Loucy (cell line): ENCODE results near the gene P2RY8.
"Not testable (repeated sequence)": the region's sequence is repeated elsewhere in the genome, so short reads cannot be mapped to it uniquely, and the experiment has no call there.

Experiments used
- H2AFZ ChIP-seq: fragments of 200-600 bp; sonication (generic); 2 replicates; pipeline ENCODE4 v1.6.0; 2016; ENCODE audit warnings: antibody characterized with exemption, mild to moderate bottlenecking, low read length, moderate library complexity
- H3F3A ChIP-seq: fragments of 200-600 bp; 2 replicates; pipeline ENCODE4 v1.6.0; 2016; ENCODE audit warnings: antibody characterized with exemption, low read depth, mild to moderate bottlenecking
- H3K27me3 ChIP-seq: fragments of 200-600 bp; sonication (generic); 2 replicates; pipeline ENCODE4 v1.6.1; 2014; ENCODE audit warnings: low read length, mild to moderate bottlenecking; ENCODE audit not compliant: insufficient read depth, poor library complexity, severe bottlenecking
- H3K36me3 ChIP-seq: fragments of 200-600 bp; sonication (generic); 2 replicates; pipeline ENCODE4 v1.6.1; 2016; ENCODE audit warnings: low read length; ENCODE audit not compliant: insufficient read depth
- H3K4me1 ChIP-seq: fragments of 200-600 bp; sonication (generic); 2 replicates; pipeline ENCODE4 v1.5.1; 2014; ENCODE audit warnings: low read length, mild to moderate bottlenecking; ENCODE audit not compliant: insufficient read depth, poor library complexity, severe bottlenecking
- H3K4me2 ChIP-seq: fragments of 200-600 bp; sonication (generic); 2 replicates; pipeline ENCODE4 v1.6.0; 2014; ENCODE audit warnings: antibody characterized with exemption, low read length, low read depth, mild to moderate bottlenecking; ENCODE audit not compliant: poor library complexity, severe bottlenecking
- H3K4me3 ChIP-seq: fragments of 200-600 bp; sonication (generic); 2 replicates; pipeline ENCODE4 v1.5.1; 2014; ENCODE audit warnings: low read length, mild to moderate bottlenecking, mixed read lengths; ENCODE audit not compliant: poor library complexity, severe bottlenecking
- H3K79me2 ChIP-seq: fragments of 200-600 bp; sonication (generic); 2 replicates; pipeline ENCODE4 v1.6.1; 2014; ENCODE audit warnings: low read length; ENCODE audit not compliant: insufficient read depth
- H3K9ac ChIP-seq: fragments of 200-600 bp; sonication (generic); 2 replicates; pipeline ENCODE4 v1.6.0; 2014; ENCODE audit warnings: mild to moderate bottlenecking, low read depth, low read length, moderate library complexity; ENCODE audit not compliant: poor library complexity, severe bottlenecking
- H3K9me2 ChIP-seq: fragments of 200-600 bp; sonication (generic); replicated peaks from 2 replicates; pipeline ENCODE4 v1.6.1; 2016; ENCODE audit warnings: low read depth, low read length, mixed read lengths
- H3K9me3 ChIP-seq: fragments of 200-600 bp; sonication (generic); 2 replicates; pipeline ENCODE4 v1.6.1; 2014; ENCODE audit warnings: mild to moderate bottlenecking, antibody characterized with exemption, low read length, low read depth; ENCODE audit not compliant: insufficient read depth
- H4K20me1 ChIP-seq: fragments of 200-600 bp; sonication (generic); 2 replicates; pipeline ENCODE4 v1.6.0; 2014; ENCODE audit warnings: antibody characterized with exemption, low read length, mild to moderate bottlenecking; ENCODE audit not compliant: insufficient read depth, poor library complexity, severe bottlenecking
- EZH2phosphoT487 ChIP-seq: fragments of 200-600 bp; IDR thresholded peaks from 2 replicates; pipeline ENCODE4 v1.6.1; 2018; ENCODE audit warnings: antibody characterized with exemption, mild to moderate bottlenecking, moderate library complexity, borderline replicate concordance
- TF ChIP-seq, protein P1 (sequence below): fragments of 200-600 bp; sonication (generic); conservative IDR thresholded peaks from 2 replicates; pipeline ENCODE4 v1.5.1; 2014; ENCODE audit warnings: mild to moderate bottlenecking, antibody characterized with exemption, low read length

Gene P2RY8

DNA sequence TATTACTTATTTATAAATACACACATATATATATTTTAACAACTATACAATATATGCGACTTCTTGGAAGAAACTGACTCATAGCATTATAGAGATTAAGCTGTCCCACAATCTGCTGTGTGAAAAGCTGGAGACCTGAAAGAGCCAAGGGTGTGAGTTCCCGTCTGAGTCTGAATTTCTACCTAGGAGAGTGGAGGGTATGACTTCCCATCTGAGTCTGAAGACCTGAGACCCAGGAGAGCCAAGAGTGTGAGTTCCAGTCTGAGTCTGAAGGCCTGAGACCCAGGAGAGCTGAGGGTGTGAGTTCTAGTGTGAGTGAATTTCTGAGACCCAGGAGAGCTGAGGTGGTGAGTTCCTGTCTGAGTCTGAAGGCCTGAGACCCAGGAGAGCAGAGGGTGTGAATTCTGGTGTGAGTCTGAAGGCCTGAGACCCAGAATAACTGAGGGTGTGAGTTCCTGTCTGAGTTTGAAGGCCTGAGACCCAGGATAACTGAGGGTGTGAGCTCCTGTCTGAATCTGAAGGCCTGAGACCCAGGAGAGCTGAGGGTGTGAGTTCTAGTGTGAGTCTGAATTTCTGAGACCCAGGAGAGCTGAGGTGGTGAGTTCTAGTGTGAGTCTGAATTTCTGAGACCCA lies 8.9 kb upstream of the P2RY8 start:
- H3K27me3 ChIP-seq = no peaks in the 10 kb centered on the region
- no peak overlapping the region for H2AFZ ChIP-seq
- H3K79me2 ChIP-seq = no peaks in the 10 kb centered on the region
- no peaks in the 10 kb centered on the region for H3K9me3 ChIP-seq
- no peaks in the 10 kb centered on the region for H3K36me3 ChIP-seq
- H3K4me3 ChIP-seq = no peak overlapping the region
- H3K9ac ChIP-seq = no peak overlapping the region
- no peak overlapping the region for H3K4me2 ChIP-seq
- TF ChIP-seq, protein P1, sequence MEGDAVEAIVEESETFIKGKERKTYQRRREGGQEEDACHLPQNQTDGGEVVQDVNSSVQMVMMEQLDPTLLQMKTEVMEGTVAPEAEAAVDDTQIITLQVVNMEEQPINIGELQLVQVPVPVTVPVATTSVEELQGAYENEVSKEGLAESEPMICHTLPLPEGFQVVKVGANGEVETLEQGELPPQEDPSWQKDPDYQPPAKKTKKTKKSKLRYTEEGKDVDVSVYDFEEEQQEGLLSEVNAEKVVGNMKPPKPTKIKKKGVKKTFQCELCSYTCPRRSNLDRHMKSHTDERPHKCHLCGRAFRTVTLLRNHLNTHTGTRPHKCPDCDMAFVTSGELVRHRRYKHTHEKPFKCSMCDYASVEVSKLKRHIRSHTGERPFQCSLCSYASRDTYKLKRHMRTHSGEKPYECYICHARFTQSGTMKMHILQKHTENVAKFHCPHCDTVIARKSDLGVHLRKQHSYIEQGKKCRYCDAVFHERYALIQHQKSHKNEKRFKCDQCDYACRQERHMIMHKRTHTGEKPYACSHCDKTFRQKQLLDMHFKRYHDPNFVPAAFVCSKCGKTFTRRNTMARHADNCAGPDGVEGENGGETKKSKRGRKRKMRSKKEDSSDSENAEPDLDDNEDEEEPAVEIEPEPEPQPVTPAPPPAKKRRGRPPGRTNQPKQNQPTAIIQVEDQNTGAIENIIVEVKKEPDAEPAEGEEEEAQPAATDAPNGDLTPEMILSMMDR = no peak
- TF ChIP-seq EZH2phosphoT487 = no peak
- no peaks in the 10 kb centered on the region for H3F3A ChIP-seq
- no peaks in the 10 kb centered on the region for H3K4me1 ChIP-seq
- no peaks in the 10 kb centered on the region for H3K9me2 ChIP-seq
- no peaks in the 10 kb centered on the region for H4K20me1 ChIP-seq

DNA sequence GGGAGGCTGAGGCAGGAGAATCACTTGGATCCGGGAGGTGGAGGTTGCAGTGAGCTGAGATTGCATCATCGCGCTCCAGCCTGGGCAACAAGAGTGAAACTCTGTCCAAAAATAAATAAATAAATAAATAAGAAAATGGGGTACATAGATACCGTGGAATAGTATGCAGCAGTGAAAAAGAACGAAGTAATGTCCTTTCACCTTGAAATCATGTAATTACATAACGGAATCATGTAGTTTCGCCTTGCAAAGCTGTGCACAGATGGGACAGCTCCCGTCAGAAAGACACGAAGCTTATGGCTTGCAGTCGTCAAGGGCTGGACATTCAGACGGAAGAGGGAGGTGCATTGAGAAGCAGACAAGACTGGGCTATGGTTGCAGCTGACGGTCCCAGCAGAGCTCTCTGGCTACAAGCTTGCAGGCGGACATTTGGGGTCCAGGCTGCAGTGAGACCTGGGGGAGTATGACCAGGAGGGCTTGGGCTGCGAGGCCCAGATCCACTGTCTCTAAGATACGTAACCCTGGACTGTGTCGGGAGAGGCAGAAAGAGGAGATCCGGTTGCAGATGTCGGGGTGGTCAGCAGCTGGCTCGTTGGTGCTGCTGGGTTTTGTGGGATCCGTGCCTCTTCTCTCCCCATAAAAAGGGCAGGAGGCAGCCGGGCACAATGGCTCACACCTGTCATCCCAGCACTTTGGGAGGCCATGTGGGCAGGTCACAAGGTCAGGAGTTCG lies 6.2 kb upstream of the P2RY8 start:
- Histone ChIP-seq H3K4me1 (no peaks in the 10 kb centered on the region), H3K4me2 (no peak overlapping the region), H3K9ac (no peak overlapping the region), H3K9me2 (no peaks in the 10 kb centered on the region), H3K27me3 (no peaks in the 10 kb centered on the region), H3K36me3 (no peaks in the 10 kb centered on the region), H3K4me3 (no peak overlapping the region), H2AFZ (no peak overlapping the region), H3F3A (no peaks in the 10 kb centered on the region), H3K9me3 (no peaks in the 10 kb centered on the region), H3K79me2 (no peaks in the 10 kb centered on the region), H4K20me1 (no peaks in the 10 kb centered on the region)
- no peak for TF ChIP-seq EZH2phosphoT487
- TF ChIP-seq, protein P1 = no peak

DNA sequence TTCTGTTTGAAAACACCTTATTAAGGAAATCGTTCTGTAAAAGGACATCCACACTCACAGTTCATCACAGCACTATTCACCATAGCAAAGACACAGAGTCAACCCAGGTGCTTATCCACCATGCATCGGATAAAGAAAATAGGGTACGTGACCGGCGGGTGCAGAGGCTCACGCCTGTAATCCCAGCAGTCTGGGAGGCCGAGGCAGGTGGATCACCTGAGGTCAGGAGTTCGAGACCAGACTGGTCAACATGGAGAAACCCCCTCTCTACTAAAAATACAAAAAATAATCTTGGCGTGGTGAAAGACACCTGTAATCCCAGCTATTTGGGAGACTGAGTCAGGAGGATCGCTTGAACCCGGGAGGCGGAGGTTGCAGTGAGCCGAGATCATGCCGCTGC lies 2.2 kb upstream of the P2RY8 start:
- not testable (repeated sequence) for H4K20me1 ChIP-seq, H2AFZ ChIP-seq, H3K4me3 ChIP-seq, H3K9me2 ChIP-seq, H3K36me3 ChIP-seq, H3F3A ChIP-seq, H3K4me2 ChIP-seq, H3K9ac ChIP-seq, H3K4me1 ChIP-seq, H3K27me3 ChIP-seq, H3K9me3 ChIP-seq
- peaks cover 29% of the 10 kb centered on the region for H3K79me2 ChIP-seq

DNA sequence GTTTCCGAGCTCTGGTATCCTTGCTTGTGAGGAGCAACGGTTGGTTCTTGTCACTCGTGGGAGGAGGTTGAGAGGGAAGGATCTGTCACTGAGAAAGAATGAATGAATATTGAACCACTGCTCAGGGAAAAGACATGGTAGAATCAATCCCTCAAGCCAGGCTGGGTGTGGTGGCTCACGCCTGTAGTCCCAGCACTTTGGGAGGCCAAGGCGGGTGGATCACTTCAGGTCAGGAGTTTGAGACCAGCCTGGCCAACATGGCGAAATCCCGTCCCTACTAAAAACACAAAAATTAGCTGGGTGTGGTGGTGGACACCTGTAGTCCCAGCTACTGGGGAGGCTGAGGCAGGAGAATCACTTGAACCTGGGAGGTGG lies 718 bp upstream of the P2RY8 start:
- H3K9me2 ChIP-seq, H3K9me3 ChIP-seq, H3K27me3 ChIP-seq, H2AFZ ChIP-seq, H3F3A ChIP-seq, H3K4me1 ChIP-seq, H3K36me3 ChIP-seq: not testable (repeated sequence)
- Histone ChIP-seq H3K79me2 (peaks cover 34% of the 10 kb centered on the region), H3K9ac (peak overlapping the region; percentile 90), H4K20me1 (peaks cover 14% of the 10 kb centered on the region), H3K4me2 (peak overlapping the region; percentile 59), H3K4me3 (peak overlapping the region; percentile 80)
